Fibroblast of skin of right biceps (primary cell): Measurements from ENCODE around the gene FEZF2.

Experiments
- DNase-seq: peaks from one replicate; pipeline ENCODE4 v3.0.0-alpha.2; 2013

Gene FEZF2

GRCh38 chr3:62323241-62323640, 50.1 kb downstream of the FEZF2 start:
- no peak for DNase-seq
